ENCODE results near the gene ANXA6. TPM values are rescaled to one million over a fixed set of nuclear protein-coding genes. Genes with fewer than 3 reads are reported as not detected.
A peak's percentile ranks its signal among the peaks of the same experiment; 100 is the strongest.

Gene ANXA6
- total and polyA plus RNA-seq, 2 donors (not counting 1 experiment from before 2014, with no cell fraction given), result 136 to 300 TPM

DNA sequence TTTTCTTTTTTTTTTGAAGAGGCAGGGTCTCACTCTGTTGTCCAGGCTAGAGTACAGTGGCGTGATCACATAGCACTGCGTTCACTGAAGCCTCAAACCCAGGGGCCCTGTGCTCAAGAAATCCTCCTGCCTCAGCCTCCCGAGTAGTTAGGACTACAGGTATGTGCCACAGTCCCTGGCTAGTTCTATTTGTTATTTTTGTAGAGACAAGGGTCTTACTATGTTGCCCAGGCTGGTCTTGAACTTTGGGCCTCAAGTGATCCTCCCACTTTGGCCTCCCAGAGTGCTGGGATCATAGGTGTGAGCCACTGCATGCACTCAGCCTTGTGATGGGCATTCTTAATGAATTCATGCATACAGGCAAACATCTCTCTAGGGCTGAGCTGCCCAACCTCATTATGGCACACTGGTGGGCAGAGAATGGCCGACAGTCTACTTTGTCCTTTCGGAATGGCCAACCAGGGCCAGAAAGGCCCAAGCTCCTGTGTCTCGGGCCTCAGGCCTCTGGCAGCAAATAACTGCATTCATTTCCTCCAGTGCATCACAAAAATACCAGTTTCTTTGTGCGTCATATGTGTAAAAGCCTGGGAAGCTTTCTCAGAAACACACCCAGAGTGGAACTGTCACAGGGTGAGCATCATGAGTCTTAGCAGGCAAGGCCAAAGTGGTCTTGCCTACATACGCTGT is 27.2 kb downstream of the ANXA6 start:
- Histone ChIP-seq H3K27me3 (replicated peaks in 1 of 4; ENCODE audit: control extremely low read depth in 1 of 4, control insufficient read depth in 3 of 4, insufficient read depth in 4 of 4, low read length in 3 of 4) (no peaks in the 10 kb centered on the region), H3K9ac (ENCODE audit: low read length) (no peak overlapping the region), H2AFZ (ENCODE audit: insufficient read depth, low read depth, low read length, poor library complexity, severe bottlenecking) (no peak overlapping the region), H3K79me2 (ENCODE audit: control insufficient read depth, insufficient read depth, low read length) (peaks cover 54% of the 10 kb centered on the region), H3K27ac (ENCODE audit: low read length in 2 of 2) (peak overlapping the region in 1 of 2 donors; percentile 70), H3K9me3 (ENCODE audit: control extremely low read depth in 1 of 3, control insufficient read depth in 2 of 3, insufficient read depth in 1 of 3, low read length in 2 of 3) (no peaks in the 10 kb centered on the region), H3K4me2 (replicated peaks; ENCODE audit: low read depth, low read length, poor library complexity, severe bottlenecking) (no peak overlapping the region), H3K4me3 (ENCODE audit: control extremely low read depth in 1 of 5, extremely low read depth in 1 of 5, insufficient read depth in 1 of 5, low read depth in 2 of 5, low read length in 4 of 5) (no peak overlapping the region), H4K20me1 (ENCODE audit: control insufficient read depth, insufficient read depth, low read length, poor library complexity, severe bottlenecking) (peaks cover 5% of the 10 kb centered on the region), H3K36me3 (replicated peaks in 1 of 2; ENCODE audit: control extremely low read depth in 1 of 2, control insufficient read depth in 1 of 2, extremely low read depth in 1 of 2, insufficient read depth in 2 of 2, low read length in 1 of 2) (peaks cover 8 to 90% of the 10 kb centered on the region in 2 experiments), H3K4me1 (ENCODE audit: control insufficient read depth in 2 of 2, insufficient read depth in 2 of 2, low read length in 2 of 2) (peaks cover 62 to 85% of the 10 kb centered on the region in 2 donors)
- no peak for DNase-seq
- Mint-ChIP-seq H3K4me1 (peaks cover 86% of the 10 kb centered on the region), H3K4me3 (no peak overlapping the region), H3K27ac (peak overlapping the region; percentile 41), H3K27me3 (no peaks in the 10 kb centered on the region), H3K9me3 (ENCODE audit: insufficient read depth) (no peaks in the 10 kb centered on the region)
- TF ChIP-seq, protein P1, sequence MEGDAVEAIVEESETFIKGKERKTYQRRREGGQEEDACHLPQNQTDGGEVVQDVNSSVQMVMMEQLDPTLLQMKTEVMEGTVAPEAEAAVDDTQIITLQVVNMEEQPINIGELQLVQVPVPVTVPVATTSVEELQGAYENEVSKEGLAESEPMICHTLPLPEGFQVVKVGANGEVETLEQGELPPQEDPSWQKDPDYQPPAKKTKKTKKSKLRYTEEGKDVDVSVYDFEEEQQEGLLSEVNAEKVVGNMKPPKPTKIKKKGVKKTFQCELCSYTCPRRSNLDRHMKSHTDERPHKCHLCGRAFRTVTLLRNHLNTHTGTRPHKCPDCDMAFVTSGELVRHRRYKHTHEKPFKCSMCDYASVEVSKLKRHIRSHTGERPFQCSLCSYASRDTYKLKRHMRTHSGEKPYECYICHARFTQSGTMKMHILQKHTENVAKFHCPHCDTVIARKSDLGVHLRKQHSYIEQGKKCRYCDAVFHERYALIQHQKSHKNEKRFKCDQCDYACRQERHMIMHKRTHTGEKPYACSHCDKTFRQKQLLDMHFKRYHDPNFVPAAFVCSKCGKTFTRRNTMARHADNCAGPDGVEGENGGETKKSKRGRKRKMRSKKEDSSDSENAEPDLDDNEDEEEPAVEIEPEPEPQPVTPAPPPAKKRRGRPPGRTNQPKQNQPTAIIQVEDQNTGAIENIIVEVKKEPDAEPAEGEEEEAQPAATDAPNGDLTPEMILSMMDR (IDR thresholded peaks at IDR 0.05), result no peak
- TF ChIP-seq EZH2 (IDR thresholded peaks at IDR 0.05; ENCODE audit: borderline replicate concordance, insufficient read depth, low read depth, low read length, poor library complexity, severe bottlenecking), result no peak
- POLR2A ChIA-PET, result interaction anchor here (2.4 kb wide), 1 partner anchor 11 kb away, joined by 7 read pairs; no protein-coding TSS in a partner anchor
- no peak for ATAC-seq (ENCODE audit: low read depth)
- CTCF ChIA-PET, result interaction anchor here (0.7 to 48.0 kb wide), 6 partner anchors 3 to 110 kb away, joined by 3 to 1701 read pairs (median 8); partner anchors contain the start of gene ANXA6
- 95% methylated on average over 7 of the region's 8 CpGs for WGBS (ENCODE audit: insufficient coverage)
- intact Hi-C loops (cut with micrococcal nuclease), result no loop called here

DNA sequence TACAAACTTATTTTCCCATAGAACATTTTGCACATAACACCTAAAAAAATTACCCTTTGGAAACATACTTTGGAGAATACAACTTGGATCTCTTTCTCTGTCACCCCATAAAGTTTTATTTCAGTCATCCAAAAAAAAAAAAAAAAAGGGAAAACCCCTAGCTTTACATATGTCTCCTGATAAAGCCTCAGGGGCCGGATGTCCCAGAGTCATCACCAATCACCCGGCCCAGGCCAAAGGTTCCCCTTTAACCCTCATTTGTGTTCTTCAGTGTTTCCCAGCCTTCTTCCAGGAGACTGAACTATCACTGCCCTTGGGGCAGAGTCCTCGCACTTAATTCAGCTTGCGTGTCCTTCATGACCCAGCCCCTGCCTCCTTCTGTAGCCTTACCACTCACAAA is 28.8 kb downstream of the ANXA6 start:
- DNase-seq (peak; percentile 62), ATAC-seq (ENCODE audit: low read depth) (no peak)
- Histone ChIP-seq H3K27ac (ENCODE audit: low read length in 2 of 2) (peak overlapping the region; percentile 57 to 80), H2AFZ (ENCODE audit: insufficient read depth, low read depth, low read length, poor library complexity, severe bottlenecking) (no peak overlapping the region), H3K27me3 (replicated peaks in 1 of 4; ENCODE audit: control extremely low read depth in 1 of 4, control insufficient read depth in 3 of 4, insufficient read depth in 4 of 4, low read length in 3 of 4) (no peaks in the 10 kb centered on the region), H3K4me1 (ENCODE audit: control insufficient read depth in 2 of 2, insufficient read depth in 2 of 2, low read length in 2 of 2) (peaks cover 62 to 85% of the 10 kb centered on the region in 2 donors), H3K4me2 (replicated peaks; ENCODE audit: low read depth, low read length, poor library complexity, severe bottlenecking) (peak overlapping the region; percentile 28), H4K20me1 (ENCODE audit: control insufficient read depth, insufficient read depth, low read length, poor library complexity, severe bottlenecking) (peaks cover 9% of the 10 kb centered on the region), H3K79me2 (ENCODE audit: control insufficient read depth, insufficient read depth, low read length) (peaks cover 60% of the 10 kb centered on the region), H3K9ac (ENCODE audit: low read length) (no peak overlapping the region), H3K9me3 (ENCODE audit: control extremely low read depth in 1 of 3, control insufficient read depth in 2 of 3, insufficient read depth in 1 of 3, low read length in 2 of 3) (no peaks in the 10 kb centered on the region), H3K36me3 (replicated peaks in 1 of 2; ENCODE audit: control extremely low read depth in 1 of 2, control insufficient read depth in 1 of 2, extremely low read depth in 1 of 2, insufficient read depth in 2 of 2, low read length in 1 of 2) (peaks cover 8 to 88% of the 10 kb centered on the region in 2 experiments), H3K4me3 (ENCODE audit: control extremely low read depth in 1 of 5, extremely low read depth in 1 of 5, insufficient read depth in 1 of 5, low read depth in 2 of 5, low read length in 4 of 5) (no peak overlapping the region)
- Mint-ChIP-seq H3K4me1 (peaks cover 85% of the 10 kb centered on the region), H3K27me3 (no peaks in the 10 kb centered on the region), H3K9me3 (ENCODE audit: insufficient read depth) (no peaks in the 10 kb centered on the region), H3K27ac (peak overlapping the region; percentile 92), H3K4me3 (peak overlapping the region; percentile 40)
- CTCF ChIA-PET, result interaction anchor here (1.0 to 48.0 kb wide), 8 partner anchors 1 to 111 kb away, joined by 3 to 1701 read pairs (median 8); partner anchors contain the start of gene ANXA6
- TF ChIP-seq, protein P1 (IDR thresholded peaks at IDR 0.05), result no peak
- TF ChIP-seq EZH2 (IDR thresholded peaks at IDR 0.05; ENCODE audit: borderline replicate concordance, insufficient read depth, low read depth, low read length, poor library complexity, severe bottlenecking), result no peak
- intact Hi-C loops (cut with micrococcal nuclease), result no loop called here
- 62% methylated on average over 4 of the region's 4 CpGs for WGBS (ENCODE audit: insufficient coverage)
- POLR2A ChIA-PET, result interaction anchor here (0.5 to 1.0 kb wide), 3 partner anchors 12 to 35 kb away, joined by 3 read pairs; no protein-coding TSS in a partner anchor

Data from B cell (primary cell).